IMR-90 (cell line): Measurements from ENCODE around the gene AAMDC. TPM values are rescaled to one million over a fixed set of nuclear protein-coding genes. Genes with fewer than 3 reads are reported as not detected.

Source experiments
- ATAC-seq: fragments of 200-7000 bp; cut with Tn5 transposase; 2 replicates; pipeline ENCODE4 v1.9.1; 2020; ENCODE audit warnings: low read depth, mild to moderate bottlenecking, moderate library complexity
- BruUV-seq: library from RNA; stranded (reverse); fragments of 400-500 nt; replicated peaks from 2 replicates; lab custom pipeline; 2021; lab: Mats Ljungman, UMichigan
- CTCF ChIA-PET: fragments of 300-600 bp; formaldehyde crosslinking; extraction: SDS; loops from one replicate; lab custom pipeline; 2021; ENCODE audit warnings: antibody characterized with exemption; lab: Yijun Ruan, JAX
- POLR2A ChIA-PET: fragments of 300-600 bp; sonication (Branson Sonifier 250); formaldehyde crosslinking; loops from one replicate; lab custom pipeline; 2022; ENCODE audit warnings: antibody characterized with exemption; ENCODE audit not compliant: unreplicated experiment; lab: Charles Lee
- DNase-seq: peaks from one replicate; pipeline ENCODE4 v3.0.0; 2013
- H2AFZ ChIP-seq: replicated peaks from 2 replicates; pipeline ENCODE3; 2013; ENCODE audit warnings: low read length, mild to moderate bottlenecking; ENCODE audit not compliant: poor library complexity
- H2AK5ac ChIP-seq: 2 replicates; pipeline ENCODE4 v1.6.1; 2013; ENCODE audit warnings: low read depth, low read length, inconsistent platforms
- H2AK9ac ChIP-seq: replicated peaks from 2 replicates; pipeline ENCODE3; 2013; ENCODE audit warnings: mild to moderate bottlenecking, low read depth, low read length, moderate library complexity; ENCODE audit not compliant: poor library complexity
- H2BK120ac ChIP-seq: 2 replicates; pipeline ENCODE4 v1.6.1; 2013; ENCODE audit warnings: low read depth, low read length, inconsistent platforms
- H2BK15ac ChIP-seq: 3 replicates; pipeline ENCODE4 v1.6.1; 2013; ENCODE audit warnings: low read depth, low read length, inconsistent platforms
- H2BK20ac ChIP-seq: 2 replicates; pipeline ENCODE4 v1.6.1; 2013; ENCODE audit warnings: low read depth, mild to moderate bottlenecking, inconsistent platforms, low read length, moderate library complexity
- H2BK5ac ChIP-seq: 2 replicates; pipeline ENCODE4 v1.6.1; 2013; ENCODE audit warnings: mild to moderate bottlenecking, low read depth, low read length, inconsistent platforms; ENCODE audit not compliant: poor library complexity, severe bottlenecking
- H3K14ac ChIP-seq: replicated peaks from 2 replicates; pipeline ENCODE4 v1.6.1; 2013; ENCODE audit warnings: low read depth, low read length, inconsistent platforms
- H3K18ac ChIP-seq: 2 replicates; pipeline ENCODE4 v1.6.1; 2013; ENCODE audit warnings: low read depth, low read length, control low read depth
- H3K23ac ChIP-seq: 2 replicates; pipeline ENCODE4 v1.6.1; 2013; ENCODE audit warnings: low read depth, low read length, inconsistent platforms
- H3K27ac ChIP-seq: 2 replicates; pipeline ENCODE4 v1.5.1; 2013; ENCODE audit warnings: mild to moderate bottlenecking, control low read depth, low read length; ENCODE audit not compliant: insufficient read depth
- H3K27me3 ChIP-seq: 2 replicates; pipeline ENCODE4 v1.6.1; 2013; ENCODE audit warnings: low read length; ENCODE audit not compliant: control insufficient read depth, insufficient read depth
- H3K36me3 ChIP-seq: 2 replicates; pipeline ENCODE4 v1.6.1; 2013; ENCODE audit warnings: low read length, mixed read lengths; ENCODE audit not compliant: control insufficient read depth, insufficient read depth
- H3K4ac ChIP-seq: 2 replicates; pipeline ENCODE4 v1.6.1; 2013; ENCODE audit warnings: low read depth, low read length, inconsistent platforms
- H3K4me1 ChIP-seq: 2 replicates; pipeline ENCODE4 v1.6.1; 2013; ENCODE audit warnings: low read length, mixed read lengths; ENCODE audit not compliant: control insufficient read depth, insufficient read depth
- H3K4me2 ChIP-seq: 2 replicates; pipeline ENCODE4 v1.6.1; 2013; ENCODE audit warnings: low read depth, mild to moderate bottlenecking, control low read depth, low read length, moderate library complexity
- H3K4me3 ChIP-seq: 2 replicates; pipeline ENCODE4 v1.5.1; 2013; ENCODE audit warnings: low read depth, mild to moderate bottlenecking, control low read depth, low read length, moderate library complexity; ENCODE audit not compliant: insufficient read depth
- H3K56ac ChIP-seq: 2 replicates; pipeline ENCODE4 v1.6.1; 2013; ENCODE audit warnings: low read length, inconsistent platforms; ENCODE audit not compliant: insufficient read depth; ENCODE audit errors: extremely low read depth
- H3K79me1 ChIP-seq, 2 experiments: 2 replicates each; pipeline ENCODE4 v1.6.1; 2013; ENCODE audit warnings: low read length in 2 of 2, inconsistent platforms in 1 of 2, low read depth in 1 of 2
- H3K9ac ChIP-seq: 2 replicates; pipeline ENCODE4 v1.6.1; 2013; ENCODE audit warnings: low read depth, low read length, control low read depth
- H3K9me1 ChIP-seq: 2 replicates; pipeline ENCODE4 v1.6.1; 2013; ENCODE audit warnings: low read length, inconsistent platforms; ENCODE audit not compliant: insufficient read depth
- H3K9me3 ChIP-seq: 2 replicates; pipeline ENCODE4 v1.6.1; 2013; ENCODE audit warnings: low read length; ENCODE audit not compliant: control insufficient read depth, insufficient read depth
- H4K20me1 ChIP-seq: 2 replicates; pipeline ENCODE4 v1.6.1; 2013; ENCODE audit warnings: low read length, inconsistent platforms; ENCODE audit not compliant: insufficient read depth
- H4K5ac ChIP-seq: 2 replicates; pipeline ENCODE4 v1.6.1; 2013; ENCODE audit warnings: mild to moderate bottlenecking, low read depth, low read length, control low read depth
- H4K8ac ChIP-seq, 2 experiments: 2 replicates each; pipeline ENCODE4 v1.6.1; 2013; ENCODE audit warnings: low read depth in 2 of 2, low read length in 2 of 2, control low read depth in 1 of 2, inconsistent platforms in 1 of 2
- H4K91ac ChIP-seq: 2 replicates; pipeline ENCODE4 v1.6.1; 2013; ENCODE audit warnings: low read depth, low read length, inconsistent platforms; ENCODE audit not compliant: insufficient read depth
- CTCF ChIP-seq: conservative IDR thresholded peaks from 2 replicates; pipeline ENCODE4 v1.5.1; 2012; ENCODE audit warnings: mild to moderate bottlenecking, low read depth, low read length, improper control_type of control experiment
- MAFK ChIP-seq: IDR thresholded peaks from 2 replicates; pipeline ENCODE4 v1.6.1; 2012; ENCODE audit warnings: low read depth, low read length, improper control_type of control experiment
- MXI1 ChIP-seq: IDR thresholded peaks from 2 replicates; pipeline ENCODE4 v1.6.1; 2012; ENCODE audit warnings: low read depth, mild to moderate bottlenecking, low read length, moderate library complexity, borderline replicate concordance
- POLR2A ChIP-seq: IDR thresholded peaks from 2 replicates; pipeline ENCODE4 v1.6.1; 2012; ENCODE audit warnings: mild to moderate bottlenecking, low read depth, low read length
- RAD21 ChIP-seq: IDR thresholded peaks from 2 replicates; pipeline ENCODE4 v1.6.1; 2012; ENCODE audit warnings: low read length, improper control_type of control experiment
- SMC3 ChIP-seq: fragments of 150-350 bp; IDR thresholded peaks from 2 replicates; pipeline ENCODE4 v1.6.1; 2016; ENCODE audit warnings: low read depth, mild to moderate bottlenecking, antibody characterized with exemption, low read length, moderate library complexity
- WGBS, 2 experiments: methylation state at CpG; one replicate each; pipeline versions ENCODE4 v1.1.5 to v1.1.7; 2013; ENCODE audit warnings: missing lambda C conversion rate in 2 of 2; ENCODE audit not compliant: insufficient read length in 1 of 2; ENCODE audit errors: extremely low coverage in 2 of 2; 5-methylcytosine and 5-hydroxymethylcytosine counted together
- dilution Hi-C: fragments of 300-500 bp; cut with HindIII; formaldehyde crosslinking; loops from one replicate; pipeline ENCODE4 v1.14.3; 2018; ENCODE audit warnings: low sequenced_read_pairs; ENCODE audit not compliant: unreplicated experiment
- in situ Hi-C: fragments of 300-500 bp; cut with MboI; formaldehyde crosslinking; loops from 3 replicates; pipeline ENCODE4 v1.14.3; 2019; ENCODE audit warnings: low sequenced_read_pairs, inconsistent platforms, mixed read lengths
- intact Hi-C: fragments of 100-400 bp; cut with micrococcal nuclease; formaldehyde crosslinking; loops from 2 replicates; pipeline ENCODE4 v1.10.0; 2022
- polyA plus RNA-seq, 3 experiments: library from polyadenylated mRNA; depleted of rRNA; stranded (reverse); fragments of >200 nt; gene quantifications; 2 replicates each; pipeline ENCODE4 v1.2.3, GENCODE V29; 2012; ENCODE audit warnings: low replicate concordance in 1 of 3
- total RNA-seq: library from RNA; depleted of rRNA; stranded (reverse); fragments of >200 nt; gene quantifications from 2 replicates; pipeline ENCODE4 v1.2.3, GENCODE V29; 2012
- TF ChIP-seq, protein P1 (sequence below): fragments of 150-350 bp; IDR thresholded peaks from 2 replicates; pipeline ENCODE4 v1.6.1; 2017; ENCODE audit warnings: mild to moderate bottlenecking, antibody characterized with exemption, low read length, low read depth

Gene AAMDC
- total and polyA plus RNA-seq, 2 of the 4 experiments (the other 2 are of a cell fraction) = 15.8 to 47.6 TPM

DNA sequence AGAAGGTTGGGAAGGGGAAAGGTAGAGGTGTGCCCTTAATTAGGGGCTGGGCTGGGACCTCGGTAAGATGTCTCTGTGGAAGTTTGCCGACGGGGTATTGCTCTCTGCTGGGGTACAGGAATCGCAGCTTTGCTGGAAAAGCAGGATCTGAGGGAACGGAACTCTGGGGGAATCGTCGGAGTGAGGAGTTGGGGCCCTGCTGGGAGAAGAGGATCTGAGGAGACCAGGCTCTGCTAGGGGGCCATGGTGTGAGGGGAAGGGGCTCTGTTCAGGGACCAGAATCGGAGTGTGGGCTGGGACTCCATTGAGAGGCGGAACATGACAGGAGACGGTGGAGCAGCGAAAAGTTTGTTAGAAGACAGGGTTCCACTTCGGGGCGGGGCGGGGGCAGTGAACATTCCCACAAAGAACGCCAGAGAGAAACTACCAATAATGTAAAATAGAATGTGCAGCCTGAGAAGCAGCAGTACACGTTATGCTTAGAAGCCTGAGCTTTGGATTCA, 456 bp downstream of the AAMDC start:
- no peak overlapping the region for H3K18ac ChIP-seq
- H2BK20ac ChIP-seq = no peak overlapping the region
- peaks cover 3% of the 10 kb centered on the region for H3K4me1 ChIP-seq
- ChIA-PET CTCF (interaction anchor here (0.6 to 0.7 kb wide), 3 partner anchors 16 to 259 kb away, joined by 3 to 4 read pairs (median 3); no protein-coding TSS in a partner anchor), POLR2A (no interaction called here)
- H2AK9ac ChIP-seq = peak overlapping the region; percentile 21
- H2BK5ac ChIP-seq = peak overlapping the region; percentile 39
- no peak overlapping the region for H2AK5ac ChIP-seq
- H3K27ac ChIP-seq = peak overlapping the region; percentile 58
- H2AFZ ChIP-seq = peak overlapping the region; percentile 92
- in situ Hi-C loops (no loop called here), dilution Hi-C loops (no loop called here), intact Hi-C loops (loop anchor here (1.0 to 2.0 kb wide), 3 partner anchors 93 to 225 kb away; partner anchors contain the start of gene INTS4)
- H3K36me3 ChIP-seq = no peaks in the 10 kb centered on the region
- peak overlapping the region in 1 of 2 experiments; percentile 36; a peak in 1 of 4 replicates for H4K8ac ChIP-seq
- BruUV-seq = no TSS peak
- ATAC-seq (peak; percentile 1), DNase-seq (peak; percentile 40)
- peak overlapping the region; percentile 70 for H3K23ac ChIP-seq
- no peak overlapping the region for H2BK120ac ChIP-seq
- TF ChIP-seq RAD21 (no peak), SMC3 (no peak), MAFK (no peak), MXI1 (no peak), POLR2A (no peak), CTCF (no peak)
- TF ChIP-seq, protein P1, sequence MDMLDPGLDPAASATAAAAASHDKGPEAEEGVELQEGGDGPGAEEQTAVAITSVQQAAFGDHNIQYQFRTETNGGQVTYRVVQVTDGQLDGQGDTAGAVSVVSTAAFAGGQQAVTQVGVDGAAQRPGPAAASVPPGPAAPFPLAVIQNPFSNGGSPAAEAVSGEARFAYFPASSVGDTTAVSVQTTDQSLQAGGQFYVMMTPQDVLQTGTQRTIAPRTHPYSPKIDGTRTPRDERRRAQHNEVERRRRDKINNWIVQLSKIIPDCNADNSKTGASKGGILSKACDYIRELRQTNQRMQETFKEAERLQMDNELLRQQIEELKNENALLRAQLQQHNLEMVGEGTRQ = no peak
- H3K4ac ChIP-seq = peak overlapping the region; percentile 26
- no peaks in the 10 kb centered on the region for H3K9me3 ChIP-seq
- H3K27me3 ChIP-seq = no peaks in the 10 kb centered on the region
- peak overlapping the region; percentile 66 for H3K4me3 ChIP-seq
- H3K79me1 ChIP-seq = peaks cover 1 to 55% of the 10 kb centered on the region in 2 experiments
- H3K9me1 ChIP-seq = no peaks in the 10 kb centered on the region
- H3K56ac ChIP-seq = peak overlapping the region; percentile 39; the same call in 1 of the 2 replicates
- H3K4me2 ChIP-seq = peak overlapping the region; percentile 76
- no peak overlapping the region for H4K91ac ChIP-seq
- peaks cover 34% of the 10 kb centered on the region for H4K20me1 ChIP-seq
- no peak overlapping the region for H2BK15ac ChIP-seq
- H4K5ac ChIP-seq = no peak overlapping the region
- peak overlapping the region; percentile 86 for H3K14ac ChIP-seq
- peak overlapping the region; percentile 75 for H3K9ac ChIP-seq
- 0% methylated on average over 4 of the region's 16 CpGs; no CpG with 5 or more reads in 1 of the 2 experiments for WGBS, 2 experiments
